Fibroblast of lung (primary cell): ENCODE measurements around the gene ARMC3.
"Not testable (repeated sequence)": the region's sequence is repeated elsewhere in the genome, so short reads cannot be mapped to it uniquely, and the experiment has no call there.

Experiments used
- EZH2 ChIP-seq: IDR thresholded peaks from 2 replicates; pipeline ENCODE4 v1.5.1; 2012; ENCODE audit warnings: low read length, control low read depth, mild to moderate bottlenecking; ENCODE audit errors: missing control alignments
- TF ChIP-seq, protein P1 (sequence below), 2 donors: IDR thresholded peaks in 1 of 2; conservative IDR thresholded peaks in 1 of 2; 1 replicate in 1 of 2; 2 replicates in 1 of 2; pipeline ENCODE4 v1.5.1; 2011 to 2012; ENCODE audit warnings: low read length in 2 of 2, control low read depth in 1 of 2, inconsistent platforms in 1 of 2, low read depth in 1 of 2, mild to moderate bottlenecking in 1 of 2

DNA sequence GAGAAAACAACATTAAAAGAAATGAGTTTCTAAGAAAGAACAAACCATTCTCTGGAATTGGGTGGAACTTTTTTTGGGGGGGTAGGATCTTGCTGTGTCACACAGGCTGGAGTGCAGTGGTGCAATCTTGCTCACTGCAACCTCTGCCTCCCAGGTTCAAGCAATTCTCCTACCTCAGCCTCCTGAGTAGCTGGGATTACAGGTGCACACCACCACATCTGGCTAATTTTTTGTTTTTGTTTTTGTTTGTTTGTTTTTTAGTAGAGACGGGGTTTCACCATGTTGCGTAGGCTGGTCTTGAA is 136.9 kb downstream of the ARMC3 start:
- TF ChIP-seq, protein P1, sequence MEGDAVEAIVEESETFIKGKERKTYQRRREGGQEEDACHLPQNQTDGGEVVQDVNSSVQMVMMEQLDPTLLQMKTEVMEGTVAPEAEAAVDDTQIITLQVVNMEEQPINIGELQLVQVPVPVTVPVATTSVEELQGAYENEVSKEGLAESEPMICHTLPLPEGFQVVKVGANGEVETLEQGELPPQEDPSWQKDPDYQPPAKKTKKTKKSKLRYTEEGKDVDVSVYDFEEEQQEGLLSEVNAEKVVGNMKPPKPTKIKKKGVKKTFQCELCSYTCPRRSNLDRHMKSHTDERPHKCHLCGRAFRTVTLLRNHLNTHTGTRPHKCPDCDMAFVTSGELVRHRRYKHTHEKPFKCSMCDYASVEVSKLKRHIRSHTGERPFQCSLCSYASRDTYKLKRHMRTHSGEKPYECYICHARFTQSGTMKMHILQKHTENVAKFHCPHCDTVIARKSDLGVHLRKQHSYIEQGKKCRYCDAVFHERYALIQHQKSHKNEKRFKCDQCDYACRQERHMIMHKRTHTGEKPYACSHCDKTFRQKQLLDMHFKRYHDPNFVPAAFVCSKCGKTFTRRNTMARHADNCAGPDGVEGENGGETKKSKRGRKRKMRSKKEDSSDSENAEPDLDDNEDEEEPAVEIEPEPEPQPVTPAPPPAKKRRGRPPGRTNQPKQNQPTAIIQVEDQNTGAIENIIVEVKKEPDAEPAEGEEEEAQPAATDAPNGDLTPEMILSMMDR (conservative IDR thresholded peaks at IDR 0.05 in 1 of 2, IDR thresholded peaks at IDR 0.05 in 1 of 2; ENCODE audit: low read depth in 1 of 2, low read length in 2 of 2), result not testable (repeated sequence)
- not testable (repeated sequence) for TF ChIP-seq EZH2
